ENCODE measurements around the gene RASEF.
"Not testable (repeated sequence)": the region's sequence is repeated elsewhere in the genome, so short reads cannot be mapped to it uniquely, and the experiment has no call there.

The RASEF gene

GRCh38 chr9:83062651-83063527 is at the start of gene RASEF:
Gene RASEF (minus strand): TSS chr9:83063142. CDS start chr9:83062867, 275 bp downstream.
- no peak for DNase-seq

GRCh38 chr9:83111169-83111568 is 48.2 kb upstream of the RASEF start:
- no peak for DNase-seq

GRCh38 chr9:83109296-83109695 is 46.4 kb upstream of the RASEF start:
- no peak for DNase-seq

- DNase-seq: no peak
Measured at GRCh38 chr9:83108208-83108607, 45.3 kb upstream of the RASEF start.

- no peak for DNase-seq
Measured at GRCh38 chr9:83106772-83107171, 43.8 kb upstream of the RASEF start.

- no peak for DNase-seq
Measured at GRCh38 chr9:83106263-83106662, 43.3 kb upstream of the RASEF start.

GRCh38 chr9:83097633-83098032 is 34.7 kb upstream of the RASEF start:
- no peak for DNase-seq

- not testable (repeated sequence) for DNase-seq
Measured at GRCh38 chr9:83093311-83093710, 30.4 kb upstream of the RASEF start.

GRCh38 chr9:83081846-83082245 is 18.9 kb upstream of the RASEF start:
- DNase-seq: no peak

- no peak for DNase-seq
Measured at GRCh38 chr9:83081010-83081409, 18.1 kb upstream of the RASEF start.

- DNase-seq: not testable (repeated sequence)
Measured at GRCh38 chr9:83075932-83076331, 13.0 kb upstream of the RASEF start.

GRCh38 chr9:83072498-83072897 is 9.6 kb upstream of the RASEF start:
- DNase-seq: not testable (repeated sequence)

GRCh38 chr9:83071626-83072025 is 8.7 kb upstream of the RASEF start:
- DNase-seq: no peak

- DNase-seq: no peak
Measured at GRCh38 chr9:83070261-83070660, 7.3 kb upstream of the RASEF start.

- DNase-seq: no peak
Measured at GRCh38 chr9:83069651-83070050, 6.7 kb upstream of the RASEF start.

- DNase-seq: no peak
Measured at GRCh38 chr9:83068414-83068813, 5.5 kb upstream of the RASEF start.

- DNase-seq: no peak
Measured at GRCh38 chr9:83067579-83067978, 4.6 kb upstream of the RASEF start.

GRCh38 chr9:83066771-83067170 is 3.8 kb upstream of the RASEF start:
- DNase-seq: no peak

GRCh38 chr9:83065233-83065632 is 2.3 kb upstream of the RASEF start:
- DNase-seq: no peak

- DNase-seq: no peak
Measured at GRCh38 chr9:83061990-83062650, 822 bp downstream of the RASEF start.

- DNase-seq: no peak
Measured at GRCh38 chr9:83061036-83061435, 1.9 kb downstream of the RASEF start.

GRCh38 chr9:83060556-83060955 is 2.4 kb downstream of the RASEF start:
- DNase-seq: no peak

- DNase-seq: no peak
Measured at GRCh38 chr9:83059417-83059816, 3.5 kb downstream of the RASEF start.

GRCh38 chr9:83056911-83057310 is 6.0 kb downstream of the RASEF start:
- DNase-seq: no peak

Measured in CD4-positive, alpha-beta T cell treated with Interleukin-6 for 4 hours (primary cell).